Colonic mucosa (tissue), 4 donors: Measurements from ENCODE around the gene FRA10AC1. TPM values are rescaled to one million over a fixed set of nuclear protein-coding genes. Genes with fewer than 3 reads are reported as not detected.

ENCODE experiments used
- DNase-seq: peaks from one replicate; pipeline ENCODE4 v3.0.0-alpha.2; 2020
- H3K27ac ChIP-seq: fragments of 200-600 bp; one replicate; pipeline ENCODE4 v1.8.0; 2021
- H3K27me3 ChIP-seq: fragments of 200-600 bp; one replicate; pipeline ENCODE4 v1.8.0; 2021
- H3K36me3 ChIP-seq: fragments of 200-600 bp; one replicate; pipeline ENCODE4 v1.8.0; 2021
- H3K4me1 ChIP-seq: fragments of 200-600 bp; one replicate; pipeline ENCODE4 v1.8.0; 2021; ENCODE audit warnings: mild to moderate bottlenecking
- H3K4me3 ChIP-seq: fragments of 200-600 bp; one replicate; pipeline ENCODE4 v1.8.0; 2021
- H3K9ac ChIP-seq, 2 donors: one replicate each; pipeline ENCODE4 v1.7.0; 2013; ENCODE audit warnings: control low read depth in 2 of 2, low read depth in 2 of 2, low read length in 2 of 2
- H3K9me3 ChIP-seq: fragments of 200-600 bp; one replicate; pipeline ENCODE4 v1.8.0; 2021
- intact Hi-C: fragments of 100-400 bp; cut with DNase I; formaldehyde crosslinking; loops from one replicate; pipeline ENCODE4 v1.14.1; 2022
- total RNA-seq, 2 donors: library from RNA; stranded (reverse); fragmentation: NEBNext Ultra II Directional in 1 of 2; extraction: Animal tissue kit (Norgen Biotek cat#: 25700) in 1 of 2; gene quantifications; one replicate each; pipeline ENCODE4 v1.2.1, GENCODE V29; 2021
- TF ChIP-seq, protein P1 (sequence below): fragments of 200-600 bp; IDR thresholded peaks from one replicate; pipeline ENCODE4 v1.8.0; 2022; ENCODE audit warnings: antibody characterized with exemption, mild to moderate bottlenecking
- donor health status: healthy.
- donor health status: DM: no; HTN: no; CAD: no.
- donor health status: DM: no; HTN: no; CAD: no.

The FRA10AC1 gene
- total RNA-seq, 2 donors from 2014 or later = 13.5 to 19.4 TPM

DNA sequence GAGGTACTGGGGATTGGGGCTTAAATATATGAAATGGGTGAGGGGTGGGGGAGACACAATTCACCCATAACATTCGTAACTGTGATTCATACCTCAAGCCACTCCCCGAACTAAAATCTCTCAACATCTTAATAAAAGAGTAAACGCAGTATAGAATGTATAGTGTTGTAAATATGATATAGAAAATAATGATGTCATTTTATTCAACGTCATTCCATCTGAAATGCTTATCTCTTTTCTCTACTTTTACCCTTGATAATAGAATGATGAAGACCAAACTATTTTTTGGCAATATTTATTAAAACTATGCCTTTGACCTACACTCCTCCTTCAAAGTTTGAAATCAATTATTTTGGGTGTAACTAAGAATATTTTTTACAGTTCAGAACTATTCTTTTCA lies 36.4 kb downstream of the FRA10AC1 start:
- no peak overlapping the region for H3K9ac ChIP-seq
- intact Hi-C loops = no loop called here
- DNase-seq = no peak
- H3K36me3 ChIP-seq = no peaks in the 10 kb centered on the region
- no peaks in the 10 kb centered on the region for H3K27me3 ChIP-seq
- H3K9me3 ChIP-seq = no peaks in the 10 kb centered on the region
- no peak overlapping the region for H3K4me3 ChIP-seq
- H3K27ac ChIP-seq = no peak overlapping the region
- TF ChIP-seq, protein P1, sequence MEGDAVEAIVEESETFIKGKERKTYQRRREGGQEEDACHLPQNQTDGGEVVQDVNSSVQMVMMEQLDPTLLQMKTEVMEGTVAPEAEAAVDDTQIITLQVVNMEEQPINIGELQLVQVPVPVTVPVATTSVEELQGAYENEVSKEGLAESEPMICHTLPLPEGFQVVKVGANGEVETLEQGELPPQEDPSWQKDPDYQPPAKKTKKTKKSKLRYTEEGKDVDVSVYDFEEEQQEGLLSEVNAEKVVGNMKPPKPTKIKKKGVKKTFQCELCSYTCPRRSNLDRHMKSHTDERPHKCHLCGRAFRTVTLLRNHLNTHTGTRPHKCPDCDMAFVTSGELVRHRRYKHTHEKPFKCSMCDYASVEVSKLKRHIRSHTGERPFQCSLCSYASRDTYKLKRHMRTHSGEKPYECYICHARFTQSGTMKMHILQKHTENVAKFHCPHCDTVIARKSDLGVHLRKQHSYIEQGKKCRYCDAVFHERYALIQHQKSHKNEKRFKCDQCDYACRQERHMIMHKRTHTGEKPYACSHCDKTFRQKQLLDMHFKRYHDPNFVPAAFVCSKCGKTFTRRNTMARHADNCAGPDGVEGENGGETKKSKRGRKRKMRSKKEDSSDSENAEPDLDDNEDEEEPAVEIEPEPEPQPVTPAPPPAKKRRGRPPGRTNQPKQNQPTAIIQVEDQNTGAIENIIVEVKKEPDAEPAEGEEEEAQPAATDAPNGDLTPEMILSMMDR = no peak
- H3K4me1 ChIP-seq = no peaks in the 10 kb centered on the region

DNA sequence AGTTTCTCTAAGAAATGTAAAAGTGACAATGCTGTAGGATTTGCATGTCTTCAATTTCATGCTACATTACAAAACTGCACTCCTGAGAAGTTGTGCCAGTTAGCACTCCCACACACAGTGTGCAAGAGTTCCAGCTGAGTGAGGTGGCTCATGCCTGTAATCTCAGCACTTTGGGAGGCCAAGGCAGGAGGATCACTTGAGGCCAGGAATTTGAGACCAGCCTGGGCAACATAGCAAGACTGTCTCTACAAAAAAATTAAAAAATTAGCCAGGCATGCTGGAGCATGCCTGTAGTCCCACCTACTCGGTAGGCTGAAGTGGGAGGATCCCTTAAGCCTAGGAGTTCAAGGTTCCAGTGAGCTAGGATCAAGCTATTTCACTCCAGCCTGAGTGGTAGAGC lies 44.6 kb downstream of the FRA10AC1 start:
- Histone ChIP-seq H3K36me3 (no peaks in the 10 kb centered on the region), H3K4me3 (no peak overlapping the region), H3K27ac (no peak overlapping the region), H3K9ac (no peak overlapping the region), H3K27me3 (no peaks in the 10 kb centered on the region), H3K4me1 (no peaks in the 10 kb centered on the region), H3K9me3 (no peaks in the 10 kb centered on the region)
- intact Hi-C loops = no loop called here
- TF ChIP-seq, protein P1 = no peak
- DNase-seq = no peak

DNA sequence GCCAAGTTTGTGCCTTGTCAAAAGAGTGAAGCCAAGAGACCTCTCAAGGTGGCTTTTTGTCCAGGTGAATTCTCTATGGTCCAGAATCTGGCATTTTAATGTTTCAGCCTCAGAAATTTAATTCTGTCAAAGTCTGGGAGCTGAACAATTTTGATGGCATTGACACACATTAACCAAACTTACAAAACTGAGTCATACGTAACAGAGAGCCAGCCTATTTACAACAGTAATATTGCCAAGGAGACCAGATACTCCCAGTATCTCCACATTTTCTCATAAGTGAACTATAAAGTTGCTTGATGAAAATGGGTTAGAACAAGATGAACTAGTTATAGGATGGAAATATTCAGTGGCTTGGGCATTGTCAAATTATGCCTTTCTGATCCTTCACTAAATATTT lies 46.2 kb downstream of the FRA10AC1 start:
- H3K4me3 ChIP-seq = no peak overlapping the region
- no peaks in the 10 kb centered on the region for H3K4me1 ChIP-seq
- no peaks in the 10 kb centered on the region for H3K9me3 ChIP-seq
- no peak for DNase-seq
- intact Hi-C loops = no loop called here
- H3K9ac ChIP-seq = no peak overlapping the region
- no peaks in the 10 kb centered on the region for H3K27me3 ChIP-seq
- no peak overlapping the region for H3K27ac ChIP-seq
- no peaks in the 10 kb centered on the region for H3K36me3 ChIP-seq
- TF ChIP-seq, protein P1 = no peak

DNA sequence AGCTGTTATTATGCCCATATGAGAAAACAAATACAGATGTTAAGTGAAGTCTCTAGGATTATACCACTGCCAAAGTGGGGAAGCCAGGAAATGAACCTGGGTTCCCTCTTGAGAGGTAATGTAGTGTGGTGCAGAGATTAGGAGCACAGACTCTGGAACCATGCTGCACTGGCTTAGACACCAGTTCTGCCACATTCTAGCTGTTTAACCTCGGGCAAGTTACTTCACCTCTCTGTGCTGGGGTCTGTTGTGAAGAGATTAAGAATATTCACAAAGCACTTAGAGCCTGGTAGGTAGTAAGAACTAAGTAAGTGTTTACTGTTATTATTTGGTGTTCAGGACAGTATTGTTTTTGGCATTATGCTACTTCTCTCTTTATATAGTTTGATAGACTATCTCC lies 48.2 kb downstream of the FRA10AC1 start:
- H3K27me3 ChIP-seq = no peaks in the 10 kb centered on the region
- no peak overlapping the region for H3K27ac ChIP-seq
- DNase-seq = no peak
- no peaks in the 10 kb centered on the region for H3K9me3 ChIP-seq
- H3K4me1 ChIP-seq = no peaks in the 10 kb centered on the region
- no peak overlapping the region for H3K4me3 ChIP-seq
- no peaks in the 10 kb centered on the region for H3K36me3 ChIP-seq
- TF ChIP-seq, protein P1 = no peak
- intact Hi-C loops = no loop called here
- H3K9ac ChIP-seq = no peak overlapping the region

DNA sequence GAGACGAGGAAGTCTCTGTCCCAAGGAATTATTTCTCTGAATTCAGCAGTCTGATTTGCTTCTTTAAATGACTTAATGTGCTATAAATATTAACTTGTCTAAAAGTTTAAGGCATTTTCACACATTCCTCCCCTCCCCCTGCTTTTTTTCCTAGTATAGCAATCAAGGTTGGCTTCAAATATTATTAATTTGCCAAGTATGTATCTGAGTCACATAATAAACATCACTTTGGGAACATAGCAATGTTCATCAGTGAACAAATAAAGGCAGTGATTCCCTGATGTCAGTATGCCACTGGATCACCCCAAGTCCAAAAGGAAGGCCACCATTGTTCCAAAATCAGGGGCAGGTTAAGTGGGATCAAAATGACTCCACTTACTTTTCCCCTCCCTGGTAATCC lies 49.5 kb downstream of the FRA10AC1 start:
- H3K9ac ChIP-seq = no peak overlapping the region
- H3K27me3 ChIP-seq = no peaks in the 10 kb centered on the region
- H3K9me3 ChIP-seq = no peaks in the 10 kb centered on the region
- no peaks in the 10 kb centered on the region for H3K4me1 ChIP-seq
- H3K36me3 ChIP-seq = no peaks in the 10 kb centered on the region
- intact Hi-C loops = no loop called here
- no peak overlapping the region for H3K4me3 ChIP-seq
- no peak for DNase-seq
- TF ChIP-seq, protein P1 = no peak
- H3K27ac ChIP-seq = no peak overlapping the region

DNA sequence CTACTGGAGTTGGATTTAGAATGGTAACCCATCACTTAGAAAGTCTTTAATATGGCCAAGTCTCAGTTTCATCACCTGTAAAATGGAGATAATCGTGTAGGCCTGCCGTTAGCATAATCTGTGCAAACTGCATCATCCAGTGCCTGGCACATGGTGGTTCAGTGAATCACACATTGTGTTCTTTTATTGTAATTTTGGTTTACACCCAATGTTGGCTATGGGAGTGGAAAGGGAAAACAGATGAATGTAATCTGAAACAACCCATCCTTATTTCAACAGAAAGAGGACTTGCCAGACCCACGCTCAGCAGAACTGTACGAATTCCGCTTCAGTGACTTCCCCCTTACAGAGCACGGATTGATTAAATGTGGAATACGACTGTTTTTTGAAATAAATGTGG lies 62.6 kb downstream of the FRA10AC1 start:
- H3K36me3 ChIP-seq = no peaks in the 10 kb centered on the region
- intact Hi-C loops = no loop called here
- H3K4me3 ChIP-seq = no peak overlapping the region
- DNase-seq = no peak
- no peak overlapping the region for H3K27ac ChIP-seq
- TF ChIP-seq, protein P1 = no peak
- H3K27me3 ChIP-seq = no peaks in the 10 kb centered on the region
- H3K4me1 ChIP-seq = no peaks in the 10 kb centered on the region
- no peaks in the 10 kb centered on the region for H3K9me3 ChIP-seq
- no peak overlapping the region for H3K9ac ChIP-seq
